IMR-90 (cell line): ENCODE results near the gene KLF2. TPM values are rescaled to one million over a fixed set of nuclear protein-coding genes. Genes with fewer than 3 reads are reported as not detected.

Experiments used
- ATAC-seq: fragments of 200-7000 bp; cut with Tn5 transposase; 2 replicates; pipeline ENCODE4 v1.9.1; 2020; ENCODE audit warnings: low read depth, mild to moderate bottlenecking, moderate library complexity
- BruUV-seq: library from RNA; stranded (reverse); fragments of 400-500 nt; replicated peaks from 2 replicates; lab custom pipeline; 2021; lab: Mats Ljungman, UMichigan
- CTCF ChIA-PET: fragments of 300-600 bp; formaldehyde crosslinking; extraction: SDS; loops from one replicate; lab custom pipeline; 2021; ENCODE audit warnings: antibody characterized with exemption; lab: Yijun Ruan, JAX
- POLR2A ChIA-PET: fragments of 300-600 bp; sonication (Branson Sonifier 250); formaldehyde crosslinking; loops from one replicate; lab custom pipeline; 2022; ENCODE audit warnings: antibody characterized with exemption; ENCODE audit not compliant: unreplicated experiment; lab: Charles Lee
- DNase-seq: peaks from one replicate; pipeline ENCODE4 v3.0.0; 2013
- H2AFZ ChIP-seq: replicated peaks from 2 replicates; pipeline ENCODE3; 2013; ENCODE audit warnings: low read length, mild to moderate bottlenecking; ENCODE audit not compliant: poor library complexity
- H2AK5ac ChIP-seq: 2 replicates; pipeline ENCODE4 v1.6.1; 2013; ENCODE audit warnings: low read depth, low read length, inconsistent platforms
- H2AK9ac ChIP-seq: replicated peaks from 2 replicates; pipeline ENCODE3; 2013; ENCODE audit warnings: mild to moderate bottlenecking, low read depth, low read length, moderate library complexity; ENCODE audit not compliant: poor library complexity
- H2BK120ac ChIP-seq: 2 replicates; pipeline ENCODE4 v1.6.1; 2013; ENCODE audit warnings: low read depth, low read length, inconsistent platforms
- H2BK15ac ChIP-seq: 3 replicates; pipeline ENCODE4 v1.6.1; 2013; ENCODE audit warnings: low read depth, low read length, inconsistent platforms
- H2BK20ac ChIP-seq: 2 replicates; pipeline ENCODE4 v1.6.1; 2013; ENCODE audit warnings: low read depth, mild to moderate bottlenecking, inconsistent platforms, low read length, moderate library complexity
- H2BK5ac ChIP-seq: 2 replicates; pipeline ENCODE4 v1.6.1; 2013; ENCODE audit warnings: mild to moderate bottlenecking, low read depth, low read length, inconsistent platforms; ENCODE audit not compliant: poor library complexity, severe bottlenecking
- H3K14ac ChIP-seq: replicated peaks from 2 replicates; pipeline ENCODE4 v1.6.1; 2013; ENCODE audit warnings: low read depth, low read length, inconsistent platforms
- H3K18ac ChIP-seq: 2 replicates; pipeline ENCODE4 v1.6.1; 2013; ENCODE audit warnings: low read depth, low read length, control low read depth
- H3K23ac ChIP-seq: 2 replicates; pipeline ENCODE4 v1.6.1; 2013; ENCODE audit warnings: low read depth, low read length, inconsistent platforms
- H3K27ac ChIP-seq: 2 replicates; pipeline ENCODE4 v1.5.1; 2013; ENCODE audit warnings: mild to moderate bottlenecking, control low read depth, low read length; ENCODE audit not compliant: insufficient read depth
- H3K27me3 ChIP-seq: 2 replicates; pipeline ENCODE4 v1.6.1; 2013; ENCODE audit warnings: low read length; ENCODE audit not compliant: control insufficient read depth, insufficient read depth
- H3K36me3 ChIP-seq: 2 replicates; pipeline ENCODE4 v1.6.1; 2013; ENCODE audit warnings: low read length, mixed read lengths; ENCODE audit not compliant: control insufficient read depth, insufficient read depth
- H3K4ac ChIP-seq: 2 replicates; pipeline ENCODE4 v1.6.1; 2013; ENCODE audit warnings: low read depth, low read length, inconsistent platforms
- H3K4me1 ChIP-seq: 2 replicates; pipeline ENCODE4 v1.6.1; 2013; ENCODE audit warnings: low read length, mixed read lengths; ENCODE audit not compliant: control insufficient read depth, insufficient read depth
- H3K4me2 ChIP-seq: 2 replicates; pipeline ENCODE4 v1.6.1; 2013; ENCODE audit warnings: low read depth, mild to moderate bottlenecking, control low read depth, low read length, moderate library complexity
- H3K4me3 ChIP-seq: 2 replicates; pipeline ENCODE4 v1.5.1; 2013; ENCODE audit warnings: low read depth, mild to moderate bottlenecking, control low read depth, low read length, moderate library complexity; ENCODE audit not compliant: insufficient read depth
- H3K56ac ChIP-seq: 2 replicates; pipeline ENCODE4 v1.6.1; 2013; ENCODE audit warnings: low read length, inconsistent platforms; ENCODE audit not compliant: insufficient read depth; ENCODE audit errors: extremely low read depth
- H3K79me1 ChIP-seq, 2 experiments: 2 replicates each; pipeline ENCODE4 v1.6.1; 2013; ENCODE audit warnings: low read length in 2 of 2, inconsistent platforms in 1 of 2, low read depth in 1 of 2
- H3K9ac ChIP-seq: 2 replicates; pipeline ENCODE4 v1.6.1; 2013; ENCODE audit warnings: low read depth, low read length, control low read depth
- H3K9me1 ChIP-seq: 2 replicates; pipeline ENCODE4 v1.6.1; 2013; ENCODE audit warnings: low read length, inconsistent platforms; ENCODE audit not compliant: insufficient read depth
- H3K9me3 ChIP-seq: 2 replicates; pipeline ENCODE4 v1.6.1; 2013; ENCODE audit warnings: low read length; ENCODE audit not compliant: control insufficient read depth, insufficient read depth
- H4K20me1 ChIP-seq: 2 replicates; pipeline ENCODE4 v1.6.1; 2013; ENCODE audit warnings: low read length, inconsistent platforms; ENCODE audit not compliant: insufficient read depth
- H4K5ac ChIP-seq: 2 replicates; pipeline ENCODE4 v1.6.1; 2013; ENCODE audit warnings: mild to moderate bottlenecking, low read depth, low read length, control low read depth
- H4K8ac ChIP-seq, 2 experiments: 2 replicates each; pipeline ENCODE4 v1.6.1; 2013; ENCODE audit warnings: low read depth in 2 of 2, low read length in 2 of 2, control low read depth in 1 of 2, inconsistent platforms in 1 of 2
- H4K91ac ChIP-seq: 2 replicates; pipeline ENCODE4 v1.6.1; 2013; ENCODE audit warnings: low read depth, low read length, inconsistent platforms; ENCODE audit not compliant: insufficient read depth
- BHLHE40 ChIP-seq: fragments of 150-350 bp; IDR thresholded peaks from 2 replicates; pipeline ENCODE4 v1.6.1; 2016; ENCODE audit warnings: mild to moderate bottlenecking, low read depth, low read length
- CEBPB ChIP-seq: IDR thresholded peaks from 2 replicates; pipeline ENCODE4 v1.6.1; 2012; ENCODE audit warnings: low read depth, low read length, improper control_type of control experiment
- FOS ChIP-seq: fragments of 150-350 bp; IDR thresholded peaks from 2 replicates; pipeline ENCODE4 v1.6.1; 2016; ENCODE audit warnings: low read depth, low read length
- POLR2A ChIP-seq: IDR thresholded peaks from 2 replicates; pipeline ENCODE4 v1.6.1; 2012; ENCODE audit warnings: mild to moderate bottlenecking, low read depth, low read length
- RCOR1 ChIP-seq: IDR thresholded peaks from 2 replicates; pipeline ENCODE4 v1.6.1; 2012; ENCODE audit warnings: mild to moderate bottlenecking, low read length, improper control_type of control experiment; ENCODE audit not compliant: insufficient replicate concordance
- RFX5 ChIP-seq: IDR thresholded peaks from 2 replicates; pipeline ENCODE4 v1.8.0; 2012; ENCODE audit warnings: low read depth, mild to moderate bottlenecking, low read length, moderate library complexity
- WGBS, 2 experiments: methylation state at CpG; one replicate each; pipeline versions ENCODE4 v1.1.5 to v1.1.7; 2013; ENCODE audit warnings: missing lambda C conversion rate in 2 of 2; ENCODE audit not compliant: insufficient read length in 1 of 2; ENCODE audit errors: extremely low coverage in 2 of 2; 5-methylcytosine and 5-hydroxymethylcytosine counted together
- dilution Hi-C: fragments of 300-500 bp; cut with HindIII; formaldehyde crosslinking; loops from one replicate; pipeline ENCODE4 v1.14.3; 2018; ENCODE audit warnings: low sequenced_read_pairs; ENCODE audit not compliant: unreplicated experiment
- in situ Hi-C: fragments of 300-500 bp; cut with MboI; formaldehyde crosslinking; loops from 3 replicates; pipeline ENCODE4 v1.14.3; 2019; ENCODE audit warnings: low sequenced_read_pairs, inconsistent platforms, mixed read lengths
- intact Hi-C: fragments of 100-400 bp; cut with micrococcal nuclease; formaldehyde crosslinking; loops from 2 replicates; pipeline ENCODE4 v1.10.0; 2022
- polyA plus RNA-seq, 3 experiments: library from polyadenylated mRNA; depleted of rRNA; stranded (reverse); fragments of >200 nt; gene quantifications; 2 replicates each; pipeline ENCODE4 v1.2.3, GENCODE V29; 2012; ENCODE audit warnings: low replicate concordance in 1 of 3
- total RNA-seq: library from RNA; depleted of rRNA; stranded (reverse); fragments of >200 nt; gene quantifications from 2 replicates; pipeline ENCODE4 v1.2.3, GENCODE V29; 2012
- TF ChIP-seq, protein P1 (sequence below): fragments of 150-350 bp; IDR thresholded peaks from 2 replicates; pipeline ENCODE4 v1.6.1; 2017; ENCODE audit warnings: mild to moderate bottlenecking, antibody characterized with exemption, low read length, low read depth
- TF ChIP-seq, protein P2 (sequence below): conservative IDR thresholded peaks from 2 replicates; pipeline ENCODE4 v1.5.1; 2012; ENCODE audit warnings: mild to moderate bottlenecking, low read depth, low read length, improper control_type of control experiment
- TF ChIP-seq, protein P3 (sequence below): fragments of 150-350 bp; IDR thresholded peaks from 2 replicates; pipeline ENCODE4 v1.6.1; 2016; ENCODE audit warnings: low read depth, mild to moderate bottlenecking, low read length, moderate library complexity, borderline replicate concordance

Gene KLF2
- total and polyA plus RNA-seq, 2 of the 4 experiments (the other 2 are of a cell fraction) = 1.1 to 34.4 TPM

DNA sequence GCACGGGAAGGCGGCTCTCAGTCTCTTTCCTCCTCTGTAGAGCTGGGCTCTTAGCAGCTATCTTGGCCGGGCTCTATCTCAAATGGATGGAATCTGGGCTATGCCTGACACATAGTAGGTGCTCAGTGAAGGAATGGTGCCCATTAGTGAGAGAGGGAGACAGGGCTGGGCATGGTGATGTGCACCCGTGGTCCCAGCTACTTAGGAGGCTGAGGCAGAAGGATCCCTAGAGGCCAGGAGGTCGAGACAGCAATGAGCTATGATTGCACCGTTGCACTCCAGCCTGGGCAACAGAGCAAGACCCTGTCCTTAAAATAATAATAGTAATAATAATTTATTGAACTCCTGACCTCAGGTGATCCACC, 14.7 kb downstream of the KLF2 start:
- H2AFZ ChIP-seq = peak overlapping the region; percentile 84
- no peak for DNase-seq
- H3K14ac ChIP-seq = peak overlapping the region; percentile 94
- in situ Hi-C loops (no loop called here), intact Hi-C loops (loop anchor here (2.0 kb wide), 1 partner anchor 43 kb away; no protein-coding TSS in a partner anchor), dilution Hi-C loops (no loop called here)
- peak overlapping the region; percentile 93 for H2BK120ac ChIP-seq
- H4K8ac ChIP-seq = peak overlapping the region; percentile 42 to 92
- H3K36me3 ChIP-seq = no peaks in the 10 kb centered on the region
- peak overlapping the region; percentile 44 for H3K56ac ChIP-seq
- H3K4me1 ChIP-seq = peaks cover 21% of the 10 kb centered on the region
- H3K27ac ChIP-seq = peak overlapping the region; percentile 33
- no peaks in the 10 kb centered on the region for H3K27me3 ChIP-seq
- H3K9me1 ChIP-seq = peaks cover 13% of the 10 kb centered on the region
- H3K23ac ChIP-seq = peak overlapping the region; percentile 94
- ChIA-PET CTCF (interaction anchor here (0.9 to 1.6 kb wide), 3 partner anchors 11 to 57 kb away, joined by 3 to 7 read pairs (median 4); no protein-coding TSS in a partner anchor), POLR2A (interaction anchor here (1.1 kb wide), 1 partner anchor 15 kb away, joined by 4 read pairs; the partner anchor contains the start of gene KLF2)
- ATAC-seq = no peak
- no peaks in the 10 kb centered on the region; a peak in 1 of 4 replicates for H3K79me1 ChIP-seq
- no CpG with 5 or more reads among the region's 6 CpGs for WGBS, 2 experiments
- peak overlapping the region; percentile 23; the same call in 1 of the 2 replicates for H3K4me2 ChIP-seq
- no peaks in the 10 kb centered on the region for H3K9me3 ChIP-seq
- H4K20me1 ChIP-seq = no peaks in the 10 kb centered on the region
- H4K5ac ChIP-seq = peak overlapping the region; percentile 23
- peak overlapping the region; percentile 96 for H2BK20ac ChIP-seq
- H2BK5ac ChIP-seq = peak overlapping the region; percentile 69
- H3K4me3 ChIP-seq = no peak overlapping the region
- peak overlapping the region; percentile 5 for H2AK9ac ChIP-seq
- peak overlapping the region; percentile 82 for H2AK5ac ChIP-seq
- peak overlapping the region; percentile 93 for H4K91ac ChIP-seq
- H3K4ac ChIP-seq = peak overlapping the region; percentile 98
- H3K9ac ChIP-seq = peak overlapping the region; percentile 3; the same call in 1 of the 2 replicates
- no TSS peak for BruUV-seq
- TF ChIP-seq, protein P1, sequence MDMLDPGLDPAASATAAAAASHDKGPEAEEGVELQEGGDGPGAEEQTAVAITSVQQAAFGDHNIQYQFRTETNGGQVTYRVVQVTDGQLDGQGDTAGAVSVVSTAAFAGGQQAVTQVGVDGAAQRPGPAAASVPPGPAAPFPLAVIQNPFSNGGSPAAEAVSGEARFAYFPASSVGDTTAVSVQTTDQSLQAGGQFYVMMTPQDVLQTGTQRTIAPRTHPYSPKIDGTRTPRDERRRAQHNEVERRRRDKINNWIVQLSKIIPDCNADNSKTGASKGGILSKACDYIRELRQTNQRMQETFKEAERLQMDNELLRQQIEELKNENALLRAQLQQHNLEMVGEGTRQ = no peak
- TF ChIP-seq, protein P2, sequence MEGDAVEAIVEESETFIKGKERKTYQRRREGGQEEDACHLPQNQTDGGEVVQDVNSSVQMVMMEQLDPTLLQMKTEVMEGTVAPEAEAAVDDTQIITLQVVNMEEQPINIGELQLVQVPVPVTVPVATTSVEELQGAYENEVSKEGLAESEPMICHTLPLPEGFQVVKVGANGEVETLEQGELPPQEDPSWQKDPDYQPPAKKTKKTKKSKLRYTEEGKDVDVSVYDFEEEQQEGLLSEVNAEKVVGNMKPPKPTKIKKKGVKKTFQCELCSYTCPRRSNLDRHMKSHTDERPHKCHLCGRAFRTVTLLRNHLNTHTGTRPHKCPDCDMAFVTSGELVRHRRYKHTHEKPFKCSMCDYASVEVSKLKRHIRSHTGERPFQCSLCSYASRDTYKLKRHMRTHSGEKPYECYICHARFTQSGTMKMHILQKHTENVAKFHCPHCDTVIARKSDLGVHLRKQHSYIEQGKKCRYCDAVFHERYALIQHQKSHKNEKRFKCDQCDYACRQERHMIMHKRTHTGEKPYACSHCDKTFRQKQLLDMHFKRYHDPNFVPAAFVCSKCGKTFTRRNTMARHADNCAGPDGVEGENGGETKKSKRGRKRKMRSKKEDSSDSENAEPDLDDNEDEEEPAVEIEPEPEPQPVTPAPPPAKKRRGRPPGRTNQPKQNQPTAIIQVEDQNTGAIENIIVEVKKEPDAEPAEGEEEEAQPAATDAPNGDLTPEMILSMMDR = no peak
- TF ChIP-seq RFX5 = no peak
- TF ChIP-seq POLR2A = no peak
- TF ChIP-seq, protein P3, sequence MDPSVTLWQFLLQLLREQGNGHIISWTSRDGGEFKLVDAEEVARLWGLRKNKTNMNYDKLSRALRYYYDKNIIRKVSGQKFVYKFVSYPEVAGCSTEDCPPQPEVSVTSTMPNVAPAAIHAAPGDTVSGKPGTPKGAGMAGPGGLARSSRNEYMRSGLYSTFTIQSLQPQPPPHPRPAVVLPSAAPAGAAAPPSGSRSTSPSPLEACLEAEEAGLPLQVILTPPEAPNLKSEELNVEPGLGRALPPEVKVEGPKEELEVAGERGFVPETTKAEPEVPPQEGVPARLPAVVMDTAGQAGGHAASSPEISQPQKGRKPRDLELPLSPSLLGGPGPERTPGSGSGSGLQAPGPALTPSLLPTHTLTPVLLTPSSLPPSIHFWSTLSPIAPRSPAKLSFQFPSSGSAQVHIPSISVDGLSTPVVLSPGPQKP = no peak
- TF ChIP-seq FOS = no peak
- no peak for TF ChIP-seq RCOR1
- no peak for TF ChIP-seq BHLHE40
- no peak for TF ChIP-seq CEBPB
- peak overlapping the region; percentile 22 for H3K18ac ChIP-seq
- peak overlapping the region; percentile 87 for H2BK15ac ChIP-seq
